HL-60 (cell line): ENCODE measurements around the gene SLC38A8.

Experiments
- CTCF ChIP-seq: IDR thresholded peaks from one replicate; pipeline ENCODE4 v1.5.1; 2011; ENCODE audit warnings: low read length, control low read depth, inconsistent platforms; ENCODE audit not compliant: insufficient read depth
- GABPA ChIP-seq: IDR thresholded peaks from 2 replicates; pipeline ENCODE4 v1.6.1; 2012; ENCODE audit warnings: low read depth
- POLR2AphosphoS5 ChIP-seq: IDR thresholded peaks from 2 replicates; pipeline ENCODE4 v1.6.1; 2012; ENCODE audit warnings: low read depth
- REST ChIP-seq: IDR thresholded peaks from 2 replicates; pipeline ENCODE4 v1.6.1; 2012; ENCODE audit warnings: low read depth; ENCODE audit not compliant: insufficient replicate concordance
- SPI1 ChIP-seq: IDR thresholded peaks from 2 replicates; pipeline ENCODE4 v1.6.1; 2012; ENCODE audit warnings: low read depth, mild to moderate bottlenecking, borderline replicate concordance

DNA sequence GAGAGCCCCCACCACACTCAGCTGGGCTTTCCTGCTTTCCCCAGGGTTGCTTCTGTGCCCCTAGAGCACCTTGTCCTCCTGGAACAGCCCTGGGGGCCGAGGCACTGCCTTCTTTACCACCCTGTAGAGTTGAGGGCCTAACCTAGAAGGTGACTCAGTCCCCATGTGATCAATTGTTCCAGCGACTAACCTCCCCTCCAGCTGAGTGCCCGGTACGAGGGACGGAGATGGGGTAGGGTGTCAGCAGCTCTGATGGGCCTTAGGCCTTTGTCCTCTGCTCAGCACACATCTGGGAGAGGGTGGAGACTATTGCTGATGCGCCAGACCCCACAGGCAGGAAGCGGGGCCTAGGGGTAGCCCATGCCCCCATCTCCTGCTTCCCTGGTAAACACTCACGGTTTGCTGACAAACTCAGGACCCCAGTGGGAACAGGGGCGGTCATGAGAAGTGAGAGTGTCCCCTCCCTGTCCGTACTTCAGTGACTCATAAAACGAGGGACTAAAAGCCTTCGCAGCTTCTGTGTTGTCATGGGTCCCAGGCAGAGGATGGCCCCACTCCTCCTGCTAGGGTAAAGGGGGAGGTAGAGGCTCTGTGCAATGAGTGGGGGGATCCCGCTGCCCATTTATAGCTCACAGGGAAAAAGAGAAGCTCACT, 41.5 kb downstream of the SLC38A8 start:
- no peak for TF ChIP-seq CTCF
- no peak for TF ChIP-seq POLR2AphosphoS5
- no peak for TF ChIP-seq GABPA
- TF ChIP-seq REST = no peak
- TF ChIP-seq SPI1 = no peak
